Skeletal muscle tissue (tissue), 4 donors: ENCODE data around the gene CCDC180. TPM values are rescaled to one million over a fixed set of nuclear protein-coding genes. Genes with fewer than 3 reads are reported as not detected.

Source experiments
- H3K27ac ChIP-seq: one replicate; pipeline ENCODE4 v1.7.0; 2013; ENCODE audit warnings: mild to moderate bottlenecking, low read depth, low read length, inconsistent platforms
- H3K27me3 ChIP-seq, 3 donors: one replicate each; pipeline ENCODE4 v1.7.0; 2013; ENCODE audit warnings: low read length in 3 of 3; ENCODE audit not compliant: control insufficient read depth in 3 of 3, insufficient read depth in 3 of 3
- H3K36me3 ChIP-seq, 3 donors: one replicate each; pipeline ENCODE4 v1.7.0; 2013; ENCODE audit warnings: low read length in 3 of 3; ENCODE audit not compliant: control insufficient read depth in 3 of 3, insufficient read depth in 3 of 3
- H3K4me1 ChIP-seq, 3 donors: one replicate each; pipeline ENCODE4 v1.7.0; 2013; ENCODE audit warnings: low read length in 3 of 3, mild to moderate bottlenecking in 3 of 3; ENCODE audit not compliant: control insufficient read depth in 3 of 3, insufficient read depth in 3 of 3
- H3K4me3 ChIP-seq, 3 donors: one replicate each; pipeline ENCODE4 v1.7.0; 2013; ENCODE audit warnings: low read length in 3 of 3
- H3K9ac ChIP-seq, 3 donors: one replicate each; pipeline ENCODE4 v1.7.0; 2013; ENCODE audit warnings: low read length in 3 of 3, mild to moderate bottlenecking in 3 of 3, moderate library complexity in 2 of 3, low read depth in 1 of 3
- H3K9me3 ChIP-seq, 3 donors: one replicate each; pipeline ENCODE4 v1.7.0; 2013; ENCODE audit warnings: low read length in 3 of 3; ENCODE audit not compliant: control insufficient read depth in 3 of 3
- total RNA-seq: library from RNA; depleted of rRNA; stranded (reverse); fragments of >200 nt; gene quantifications from one replicate; pipeline ENCODE4 v1.2.3, GENCODE V29; 2014
- donor health status: Osteomylitis.

CCDC180 gene
- total RNA-seq, 1 donor from 2014 or later, result 7.3 TPM

DNA sequence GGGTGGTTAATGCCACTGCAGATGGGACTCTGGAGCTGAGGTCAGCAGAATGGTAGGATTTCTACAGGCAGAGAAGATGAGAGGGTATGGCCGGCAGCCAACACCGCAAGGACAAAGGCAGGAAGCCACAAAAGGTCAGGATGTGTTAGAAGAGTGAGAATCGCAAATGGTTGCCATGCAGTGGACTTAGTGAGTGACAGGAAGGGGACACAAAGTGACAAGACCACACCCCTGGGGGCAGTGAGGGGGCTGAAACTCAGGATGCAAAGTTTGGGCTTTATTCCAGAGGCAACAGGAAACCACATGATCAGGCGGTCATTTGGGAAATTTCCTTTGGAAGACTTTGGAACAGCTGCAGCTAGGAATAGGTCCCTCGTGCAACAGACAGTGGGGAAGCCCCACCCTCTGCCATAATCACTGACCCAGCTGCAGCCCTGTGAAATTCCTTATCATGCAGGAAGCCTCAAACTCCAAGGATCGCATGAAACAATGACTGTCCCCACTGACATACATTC is 14.2 kb upstream of the CCDC180 start:
- no peaks in the 10 kb centered on the region for H3K27me3 ChIP-seq
- H3K36me3 ChIP-seq, result peaks cover 15 to 27% (median 21%) of the 10 kb centered on the region in 3 donors
- H3K9me3 ChIP-seq, result no peaks in the 10 kb centered on the region
- H3K9ac ChIP-seq, result no peak overlapping the region
- peak overlapping the region in 1 of 3 donors; percentile 50 for H3K4me3 ChIP-seq
- peak overlapping the region; percentile 11 for H3K27ac ChIP-seq
- H3K4me1 ChIP-seq, result peaks cover 12 to 20% (median 14%) of the 10 kb centered on the region in 3 donors

DNA sequence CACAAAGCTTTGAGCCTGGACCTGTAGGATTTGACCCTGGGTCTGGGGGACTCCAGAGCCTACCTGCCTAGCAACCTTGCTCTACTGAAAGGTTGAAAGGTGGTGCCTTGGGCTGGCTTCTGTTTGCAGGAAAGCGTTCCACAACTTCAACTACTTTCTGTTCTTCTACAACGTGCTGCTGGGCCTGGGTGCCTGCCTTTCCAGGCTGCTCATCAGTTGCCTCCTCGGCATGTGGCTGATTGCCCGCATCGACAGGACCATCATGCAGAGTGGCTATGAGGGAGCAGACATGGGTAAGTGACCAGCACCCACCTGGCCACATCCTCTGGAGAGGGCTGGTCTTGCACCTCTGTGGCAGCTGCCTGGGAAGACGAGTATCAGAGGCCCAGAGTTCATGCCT is 13.6 kb upstream of the CCDC180 start:
- no peak overlapping the region for H3K9ac ChIP-seq
- H3K27ac ChIP-seq, result no peak overlapping the region
- no peaks in the 10 kb centered on the region for H3K9me3 ChIP-seq
- H3K36me3 ChIP-seq, result peaks cover 10 to 21% (median 15%) of the 10 kb centered on the region in 3 donors
- no peaks in the 10 kb centered on the region for H3K27me3 ChIP-seq
- H3K4me1 ChIP-seq, result peaks cover 12 to 20% (median 14%) of the 10 kb centered on the region in 3 donors
- H3K4me3 ChIP-seq, result peak overlapping the region in 1 of 3 donors; percentile 50

DNA sequence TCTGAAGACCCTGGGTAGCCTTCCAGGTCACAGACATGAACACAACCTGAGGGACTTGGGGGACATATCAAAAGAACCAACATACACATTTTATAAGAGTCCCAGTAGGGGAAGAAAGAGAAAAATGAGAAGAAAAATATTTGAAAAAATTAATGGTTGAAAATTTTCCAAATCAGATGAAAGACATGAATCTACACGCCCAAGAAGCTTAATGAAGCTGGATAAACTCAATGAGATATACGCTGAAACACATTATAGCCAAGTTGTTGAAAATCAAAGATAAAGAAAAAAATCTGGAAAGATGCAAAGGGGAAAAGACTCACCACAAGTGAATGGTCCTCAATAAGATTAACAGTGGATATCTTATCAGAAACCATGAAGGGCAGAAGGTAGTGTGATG is 9.6 kb upstream of the CCDC180 start:
- H3K4me3 ChIP-seq, result no peak overlapping the region
- no peaks in the 10 kb centered on the region for H3K9me3 ChIP-seq
- H3K36me3 ChIP-seq, result peaks cover 0 to 6% (median 0%) of the 10 kb centered on the region in 3 donors
- peaks cover 10 to 18% (median 12%) of the 10 kb centered on the region in 3 donors for H3K4me1 ChIP-seq
- no peaks in the 10 kb centered on the region for H3K27me3 ChIP-seq
- H3K27ac ChIP-seq, result no peak overlapping the region
- no peak overlapping the region for H3K9ac ChIP-seq

DNA sequence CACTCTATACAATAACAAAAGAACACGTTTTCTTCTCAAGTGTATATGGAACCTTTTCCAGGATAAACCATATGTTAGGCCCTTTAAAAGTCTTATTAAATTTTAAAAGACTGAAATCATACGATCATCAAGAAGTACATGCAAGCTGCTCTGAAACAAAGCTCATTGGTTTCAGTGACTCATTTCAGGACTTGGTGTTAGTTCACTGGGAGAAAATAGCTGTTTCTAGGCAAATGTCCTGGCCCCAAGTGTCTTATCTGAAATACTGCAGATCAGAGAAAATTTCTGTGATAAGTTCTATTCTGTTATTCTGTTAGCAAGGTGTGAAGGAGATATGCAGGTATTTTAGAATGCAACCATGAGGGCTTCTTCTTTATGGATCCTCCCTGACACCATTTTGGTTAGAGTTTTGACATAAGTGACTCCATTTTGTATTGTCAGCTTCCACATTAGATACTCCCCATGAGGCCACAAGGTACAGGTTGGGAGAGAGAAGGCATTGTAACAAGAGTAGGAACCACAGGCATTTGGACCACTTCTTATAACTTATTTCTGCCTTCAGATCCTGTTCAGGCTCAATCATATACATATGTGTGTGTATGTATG is 7.5 kb upstream of the CCDC180 start:
- Histone ChIP-seq H3K9me3 (peaks cover 0 to 2% (median 0%) of the 10 kb centered on the region in 3 donors), H3K9ac (no peak overlapping the region), H3K27me3 (no peaks in the 10 kb centered on the region), H3K27ac (no peak overlapping the region), H3K4me3 (no peak overlapping the region), H3K36me3 (peaks cover 0 to 2% (median 0%) of the 10 kb centered on the region in 3 donors), H3K4me1 (no peaks in the 10 kb centered on the region)

DNA sequence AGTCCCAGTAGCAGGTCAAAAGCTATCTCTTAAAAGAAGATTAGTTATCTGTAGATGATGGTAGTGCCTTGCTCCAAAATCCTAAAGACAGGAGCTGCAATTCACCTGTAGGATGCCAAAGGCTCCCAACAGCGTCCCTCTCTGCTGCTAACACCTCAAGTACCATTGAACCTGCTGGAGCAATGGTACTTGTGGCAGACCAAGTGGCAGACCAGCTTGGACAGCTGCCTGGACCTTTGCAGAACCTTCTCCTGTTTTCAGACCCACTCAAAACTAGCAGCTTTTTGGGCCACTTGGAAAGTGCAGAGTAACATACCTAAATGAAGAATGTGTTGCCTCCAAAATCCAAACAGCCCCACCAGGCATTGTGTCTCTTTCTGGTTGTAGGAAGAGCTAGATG is 6.9 kb upstream of the CCDC180 start:
- no peak overlapping the region for H3K27ac ChIP-seq
- H3K4me3 ChIP-seq, result no peak overlapping the region
- H3K4me1 ChIP-seq, result no peaks in the 10 kb centered on the region
- peaks cover 0 to 2% (median 0%) of the 10 kb centered on the region in 3 donors for H3K9me3 ChIP-seq
- H3K27me3 ChIP-seq, result no peaks in the 10 kb centered on the region
- H3K36me3 ChIP-seq, result no peaks in the 10 kb centered on the region
- H3K9ac ChIP-seq, result no peak overlapping the region

DNA sequence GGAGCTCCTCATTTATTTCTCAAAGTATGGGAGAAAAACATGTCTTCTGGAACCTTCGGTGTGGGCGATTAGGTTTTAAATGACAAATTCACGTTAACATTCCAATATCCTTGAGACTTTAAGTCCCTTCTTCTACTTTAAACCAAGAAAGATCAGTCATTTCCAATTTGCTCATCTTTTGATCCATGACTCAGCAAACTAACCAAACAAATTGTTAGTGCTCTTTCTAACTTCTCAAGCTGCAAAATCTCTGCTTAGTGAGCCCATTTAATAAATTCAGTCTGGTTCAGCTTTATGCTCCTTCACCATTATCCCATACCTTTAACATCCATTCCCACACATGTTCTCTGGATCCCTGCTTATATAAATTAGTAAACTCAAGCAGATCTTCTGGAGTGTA is 5.5 kb upstream of the CCDC180 start:
- no peak overlapping the region for H3K27ac ChIP-seq
- H3K9me3 ChIP-seq, result peaks cover 0 to 2% (median 0%) of the 10 kb centered on the region in 3 donors
- no peak overlapping the region for H3K9ac ChIP-seq
- no peaks in the 10 kb centered on the region for H3K27me3 ChIP-seq
- H3K36me3 ChIP-seq, result no peaks in the 10 kb centered on the region
- peaks cover 0 to 4% (median 0%) of the 10 kb centered on the region in 3 donors for H3K4me1 ChIP-seq
- no peak overlapping the region for H3K4me3 ChIP-seq

DNA sequence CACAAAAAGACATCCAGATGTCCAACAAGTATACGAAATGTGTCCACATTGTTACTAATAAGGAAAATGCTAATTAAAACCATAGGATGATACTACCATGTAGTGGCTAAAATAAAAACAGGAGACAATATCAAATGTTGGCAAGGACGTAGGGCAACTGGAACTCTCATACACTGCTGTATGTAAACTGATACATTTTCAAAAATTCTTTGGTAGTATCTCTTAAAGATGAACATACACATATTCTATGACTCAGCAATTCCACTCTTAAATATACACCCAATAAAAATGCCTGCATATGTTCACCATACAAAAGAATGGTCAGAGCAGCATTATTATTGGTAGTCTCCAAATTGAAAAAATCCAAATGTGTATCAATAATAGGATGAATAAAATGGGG is 2.9 kb upstream of the CCDC180 start:
- H3K27ac ChIP-seq, result no peak overlapping the region
- H3K27me3 ChIP-seq, result no peaks in the 10 kb centered on the region
- peaks cover 5 to 13% (median 7%) of the 10 kb centered on the region in 3 donors for H3K4me1 ChIP-seq
- H3K9me3 ChIP-seq, result peaks cover 0 to 2% (median 0%) of the 10 kb centered on the region in 3 donors
- peaks cover 5 to 6% (median 5%) of the 10 kb centered on the region in 3 donors for H3K36me3 ChIP-seq
- H3K4me3 ChIP-seq, result no peak overlapping the region
- H3K9ac ChIP-seq, result no peak overlapping the region

DNA sequence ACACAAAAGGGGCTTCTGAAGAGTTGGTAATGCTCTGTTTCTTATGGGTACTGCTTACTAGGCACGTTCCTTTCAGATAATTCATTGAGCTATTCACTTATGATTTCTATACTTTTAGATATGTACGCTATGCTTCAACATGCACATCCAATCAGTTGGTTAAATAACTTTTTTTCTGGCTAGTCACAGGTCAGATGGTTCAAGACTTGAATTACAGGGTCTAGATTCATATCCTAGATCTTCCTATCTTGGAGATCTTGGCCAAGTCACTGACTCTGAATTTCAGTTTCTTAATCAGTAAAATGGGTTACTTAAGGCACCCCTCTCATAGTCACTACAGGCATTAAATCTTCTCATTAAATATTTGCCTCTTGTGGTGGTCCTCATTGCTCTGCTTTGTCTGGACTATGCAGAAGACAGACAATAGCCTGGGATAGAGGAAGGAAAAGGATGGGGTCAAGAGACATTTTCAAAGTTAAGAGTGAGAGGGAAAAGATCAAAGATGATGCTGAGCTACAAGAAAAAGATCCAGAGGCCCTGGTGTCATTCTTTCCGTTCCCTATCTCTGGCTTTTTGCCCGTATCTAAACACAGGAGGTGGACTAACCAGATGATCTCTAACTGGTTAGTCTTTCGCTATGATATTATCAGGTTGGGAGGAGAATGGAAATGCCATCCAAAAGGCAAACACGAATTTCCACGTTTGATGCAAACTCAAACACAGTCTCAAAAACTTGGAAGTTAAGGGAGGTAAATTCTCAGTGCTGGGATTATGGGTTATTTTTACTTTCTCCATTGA is 1.8 kb upstream of the CCDC180 start:
- H3K9ac ChIP-seq, result no peak overlapping the region
- H3K27ac ChIP-seq, result no peak overlapping the region
- H3K9me3 ChIP-seq, result peaks cover 0 to 2% (median 0%) of the 10 kb centered on the region in 3 donors
- no peak overlapping the region for H3K4me3 ChIP-seq
- no peaks in the 10 kb centered on the region for H3K27me3 ChIP-seq
- H3K36me3 ChIP-seq, result peaks cover 6 to 8% (median 7%) of the 10 kb centered on the region in 3 donors
- H3K4me1 ChIP-seq, result peaks cover 5 to 13% (median 7%) of the 10 kb centered on the region in 3 donors

DNA sequence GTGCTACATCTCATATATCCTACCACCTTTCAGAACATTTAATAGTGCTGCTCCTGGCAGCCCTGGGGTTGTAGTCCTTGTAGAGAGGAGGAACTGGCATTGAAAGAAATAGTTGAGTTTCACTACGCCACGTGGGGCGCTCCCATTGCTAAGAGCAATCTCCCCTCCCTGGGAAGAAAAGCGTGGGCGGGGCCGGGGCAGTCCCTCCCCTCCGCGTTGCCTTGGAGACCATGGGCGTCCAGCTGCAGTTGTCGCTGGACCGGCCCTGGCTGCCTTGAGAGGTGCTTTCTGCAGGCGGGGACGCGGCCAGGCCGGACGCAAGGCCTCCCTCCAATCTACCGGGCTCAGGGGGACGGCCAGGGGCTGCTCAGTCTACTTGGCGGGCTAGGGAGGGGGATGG is 368 bp upstream of the CCDC180 start:
- H3K4me1 ChIP-seq, result peaks cover 5 to 13% (median 7%) of the 10 kb centered on the region in 3 donors
- H3K9ac ChIP-seq, result no peak overlapping the region

DNA sequence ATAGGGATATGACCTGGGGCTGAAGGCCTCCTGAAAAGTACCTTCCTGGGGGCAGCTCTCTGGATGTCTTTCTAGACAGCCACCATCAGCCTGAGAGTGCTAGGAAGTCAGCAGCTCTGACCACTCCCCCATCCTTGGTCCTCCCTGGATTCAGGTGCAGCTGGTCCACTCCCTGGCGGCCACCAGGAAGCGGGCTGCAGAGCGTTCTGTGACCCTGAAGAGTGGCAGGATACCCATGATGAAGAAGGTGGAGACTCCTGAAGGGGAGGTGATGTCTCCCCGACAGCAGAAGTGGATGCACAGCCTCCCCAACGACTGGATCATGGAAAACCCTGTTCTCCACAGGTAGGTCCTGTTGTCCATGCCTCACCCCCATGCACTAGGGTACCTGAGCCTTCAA is 1.8 kb downstream of the CCDC180 start:
- Histone ChIP-seq H3K27me3 (no peaks in the 10 kb centered on the region), H3K9ac (no peak overlapping the region), H3K4me3 (no peak overlapping the region), H3K36me3 (peaks cover 28% of the 10 kb centered on the region in 3 donors), H3K4me1 (peaks cover 5 to 13% (median 7%) of the 10 kb centered on the region in 3 donors), H3K9me3 (peaks cover 0 to 2% (median 0%) of the 10 kb centered on the region in 3 donors), H3K27ac (no peak overlapping the region)

More for the DNA sequence above, 368 bp upstream of the CCDC180 start:
- H3K36me3 ChIP-seq, result peaks cover 11 to 15% (median 14%) of the 10 kb centered on the region in 3 donors
- H3K27me3 ChIP-seq, result no peaks in the 10 kb centered on the region
- peak overlapping the region; percentile 30 for H3K27ac ChIP-seq
- peak overlapping the region; percentile 8 to 46 (median 41) for H3K4me3 ChIP-seq
- peaks cover 0 to 2% (median 0%) of the 10 kb centered on the region in 3 donors for H3K9me3 ChIP-seq
